NCI-H1092 (cell line): ENCODE results near the gene MIF4GD.

Experiments used
- DNase-seq: peaks from one replicate; lab custom pipeline; 2025; lab: John Stamatoyannopoulos, UW

The MIF4GD gene

DNA sequence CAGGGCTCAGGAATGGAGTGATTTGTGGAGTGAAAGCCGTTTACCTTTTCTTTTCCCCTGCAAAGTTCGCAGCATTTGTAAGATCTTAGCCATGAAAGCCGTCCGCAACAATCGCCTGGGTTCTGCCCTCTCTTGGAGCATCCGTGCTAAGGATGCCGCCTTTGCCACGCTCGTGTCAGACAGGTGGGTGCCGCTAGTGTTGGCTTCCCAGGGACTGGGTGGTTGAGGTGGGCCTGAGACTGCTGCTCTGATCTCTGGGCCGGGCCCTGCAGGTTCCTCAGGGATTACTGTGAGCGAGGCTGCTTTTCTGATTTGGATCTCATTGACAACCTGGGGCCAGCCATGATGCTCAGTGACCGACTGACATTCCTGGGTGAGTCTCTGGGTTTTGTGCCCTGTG is 38.2 kb downstream of the MIF4GD start:
- no peak for DNase-seq

DNA sequence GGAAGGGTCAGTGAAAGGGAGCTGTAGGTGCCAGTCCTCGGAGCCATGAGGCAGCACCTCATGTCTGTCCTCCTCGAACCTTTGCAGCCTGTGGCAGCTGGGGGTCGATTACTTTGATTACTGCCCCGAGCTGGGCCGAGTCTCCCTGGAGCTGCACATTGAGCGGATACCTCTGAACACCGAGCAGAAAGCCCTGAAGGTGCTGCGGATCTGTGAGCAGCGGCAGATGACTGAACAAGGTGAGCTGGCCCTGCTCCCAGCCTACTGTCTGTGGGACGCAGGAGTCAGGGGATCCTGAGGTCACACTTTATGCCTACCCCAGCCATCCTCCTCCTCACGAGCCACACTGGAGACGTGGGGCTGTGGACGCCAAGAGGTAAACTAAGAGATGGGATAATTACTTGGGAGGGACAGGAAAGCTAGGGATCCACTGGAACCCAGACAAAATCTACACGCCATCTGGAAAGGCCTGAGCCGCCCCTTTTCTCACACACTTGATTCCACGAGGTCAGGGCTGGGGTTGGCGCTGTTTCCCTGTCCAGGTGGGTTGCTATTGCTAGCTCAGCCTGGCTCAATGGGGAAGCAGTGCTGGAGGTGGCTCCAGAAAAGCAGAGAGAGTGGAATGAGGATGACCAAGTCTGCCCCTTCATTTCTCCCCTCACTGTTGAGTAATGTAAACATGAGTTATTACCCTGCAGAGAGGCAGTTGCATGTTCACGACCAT is 39.1 kb downstream of the MIF4GD start:
- DNase-seq: no peak

DNA sequence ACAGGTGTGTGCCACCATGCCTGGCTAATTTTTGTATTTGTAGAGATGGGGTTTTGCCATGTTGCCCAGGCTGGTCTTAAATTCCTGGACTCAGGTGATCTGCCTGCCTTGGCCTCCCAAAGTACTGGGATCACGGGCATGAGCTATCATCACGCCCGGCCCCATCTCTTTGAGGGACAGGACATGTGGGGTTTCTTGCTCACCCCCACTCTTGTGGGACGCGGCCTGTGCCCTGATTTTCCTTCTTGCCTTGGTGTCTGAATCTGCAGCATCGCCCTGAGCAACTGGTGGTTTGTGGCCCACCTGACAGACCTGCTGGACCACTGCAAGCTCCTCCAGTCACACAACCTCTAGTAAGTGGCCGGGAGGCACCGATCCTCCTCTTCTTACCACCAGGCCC is 40.0 kb downstream of the MIF4GD start:
- DNase-seq: no peak

DNA sequence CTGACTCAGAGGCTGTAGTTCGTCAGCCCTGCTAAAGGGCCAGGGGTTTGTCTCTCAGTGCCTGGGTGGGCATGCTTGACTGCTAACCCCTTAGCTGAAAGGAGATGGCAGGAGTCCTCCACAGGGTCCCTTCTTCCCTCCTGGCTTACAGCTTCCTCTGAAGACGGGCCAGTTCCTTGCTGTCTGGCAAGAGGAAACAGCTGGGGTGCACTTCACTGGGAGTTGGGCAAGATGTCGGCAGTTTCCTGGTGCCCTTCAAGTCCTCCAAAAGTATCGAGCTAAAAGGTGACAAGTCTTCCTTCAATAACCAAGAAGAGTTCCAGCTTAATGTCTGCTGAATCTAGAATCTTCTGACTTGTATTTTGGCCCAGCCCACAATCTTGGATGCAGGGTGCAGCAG is 42.2 kb downstream of the MIF4GD start:
- no peak for DNase-seq

DNA sequence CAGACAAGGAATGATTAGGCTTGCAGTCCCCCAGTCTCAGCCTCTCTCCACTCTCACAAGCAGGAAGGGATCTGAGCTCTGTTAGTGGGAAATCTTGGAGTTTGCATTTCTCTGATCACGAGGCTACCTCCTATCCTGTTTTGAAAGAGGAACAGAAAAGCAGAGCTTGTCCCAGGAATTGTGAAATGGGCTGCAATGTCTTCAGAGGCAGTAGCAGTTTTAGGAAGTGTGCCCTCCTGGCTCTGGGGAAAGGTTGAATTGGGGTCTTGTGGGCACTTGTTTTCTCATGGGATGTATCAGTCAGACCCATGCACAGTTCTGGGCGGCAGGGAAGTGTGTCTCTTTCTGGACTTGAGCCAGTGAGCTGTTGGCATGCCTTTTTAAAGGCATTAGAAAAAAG is 42.7 kb downstream of the MIF4GD start:
- no peak for DNase-seq

DNA sequence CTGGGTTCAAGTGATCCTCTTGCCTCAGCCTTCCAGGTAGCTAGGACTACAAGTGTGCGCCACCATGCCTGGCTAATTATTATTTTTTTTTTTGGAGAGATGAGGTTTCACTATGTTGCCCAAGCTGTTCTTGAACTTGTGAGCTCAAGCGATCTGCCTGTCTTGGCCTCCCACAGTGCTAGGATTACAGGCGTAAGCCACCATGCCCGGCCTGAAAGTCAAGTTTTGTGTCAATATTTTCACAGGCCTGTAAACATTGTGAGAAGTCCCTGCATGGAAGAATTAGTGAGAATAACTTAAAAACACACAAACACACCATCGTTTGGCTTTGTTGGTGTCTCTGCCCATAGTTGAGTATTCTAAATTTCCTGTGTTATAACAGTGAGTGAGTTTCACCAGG is 43.3 kb downstream of the MIF4GD start:
- no peak for DNase-seq

DNA sequence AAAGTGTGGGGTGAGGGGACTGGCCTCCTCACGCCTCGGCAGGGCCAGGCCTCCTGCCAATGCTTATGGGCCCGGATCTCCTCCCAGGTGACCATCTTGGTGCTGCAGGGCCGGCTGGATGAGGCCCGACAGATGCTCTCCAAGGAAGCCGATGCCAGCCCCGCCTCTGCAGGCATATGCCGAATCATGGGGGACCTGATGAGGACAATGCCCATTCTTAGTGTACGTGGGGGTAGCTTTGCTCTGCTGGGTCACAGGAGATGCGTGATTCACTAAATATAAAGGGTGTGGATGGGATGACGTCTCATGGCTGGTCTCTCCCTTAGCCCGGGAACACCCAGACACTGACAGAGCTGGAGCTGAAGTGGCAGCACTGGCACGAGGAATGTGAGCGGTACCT is 46.0 kb downstream of the MIF4GD start:
- DNase-seq: no peak

DNA sequence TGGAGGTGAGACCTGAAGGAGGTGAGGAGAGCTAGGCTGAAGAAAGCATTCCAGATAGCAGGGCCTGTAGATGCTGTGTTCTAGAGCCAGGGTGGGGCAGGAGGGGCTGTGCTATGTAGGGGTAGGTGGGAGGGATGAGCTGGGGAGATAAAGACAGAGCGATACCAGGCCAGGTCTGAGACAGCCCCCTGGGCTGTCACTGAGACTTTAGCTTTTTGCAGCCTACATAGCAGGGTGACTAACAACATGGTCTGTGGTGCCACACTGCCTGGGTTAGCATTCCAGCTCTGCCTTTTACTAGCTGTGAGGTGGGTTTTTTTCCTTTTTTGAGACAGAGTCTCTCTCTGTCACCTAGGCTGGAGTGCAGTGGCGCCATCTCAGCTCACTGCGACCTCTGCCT is 51.2 kb downstream of the MIF4GD start:
- no peak for DNase-seq

DNA sequence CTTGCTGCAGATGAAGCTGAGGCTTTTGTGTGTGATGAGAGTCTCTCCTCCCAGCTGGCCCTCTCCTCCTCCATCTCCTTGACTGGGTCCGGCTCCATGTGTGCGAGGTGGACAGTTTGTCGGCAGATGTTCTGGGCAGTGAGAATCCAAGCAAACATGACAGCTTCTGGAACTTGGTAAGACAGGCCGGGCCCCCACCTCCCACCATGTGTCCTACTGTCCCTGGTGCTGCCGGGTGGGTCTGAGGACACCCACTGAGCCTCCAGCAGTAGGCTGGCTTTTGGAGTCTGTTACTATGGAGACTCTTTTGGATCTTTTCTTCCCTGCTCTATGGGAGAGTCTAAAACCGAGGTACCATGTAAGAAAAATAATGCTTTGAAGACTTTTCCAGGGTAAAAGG is 52.9 kb downstream of the MIF4GD start:
- no peak for DNase-seq
